T follicular helper cell (primary cell): ENCODE data around the gene KIF26B.

Source experiments
- DNase-seq: peaks from one replicate; pipeline ENCODE4 v3.0.0-alpha.2; 2020; ENCODE audit warnings: low read depth

Gene KIF26B

GRCh38 chr1:245465666-245466065, 310.9 kb downstream of the KIF26B start:
- no peak for DNase-seq

DNA sequence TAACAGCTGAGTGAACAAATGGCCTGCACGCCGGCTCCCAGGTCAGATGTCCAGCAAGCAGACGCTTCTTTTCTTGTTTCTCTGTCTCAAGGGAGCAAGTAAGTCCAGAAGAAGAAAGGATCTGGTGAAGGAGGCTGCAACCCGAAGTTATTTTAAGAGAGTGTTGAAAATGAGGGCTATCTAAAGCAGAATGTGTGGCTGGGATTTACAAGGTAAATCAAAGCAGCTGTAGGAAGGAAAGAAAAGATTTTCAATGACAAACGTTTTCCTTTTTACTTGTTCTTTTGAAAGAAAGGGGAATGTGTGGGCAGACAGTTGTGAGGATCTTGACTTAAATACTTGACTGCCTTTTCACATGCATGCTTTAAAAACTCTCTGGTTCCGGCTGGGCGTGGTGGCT, 311.5 kb downstream of the KIF26B start:
- no peak for DNase-seq

GRCh38 chr1:245467804-245468203, 313.0 kb downstream of the KIF26B start:
- no peak for DNase-seq

DNA sequence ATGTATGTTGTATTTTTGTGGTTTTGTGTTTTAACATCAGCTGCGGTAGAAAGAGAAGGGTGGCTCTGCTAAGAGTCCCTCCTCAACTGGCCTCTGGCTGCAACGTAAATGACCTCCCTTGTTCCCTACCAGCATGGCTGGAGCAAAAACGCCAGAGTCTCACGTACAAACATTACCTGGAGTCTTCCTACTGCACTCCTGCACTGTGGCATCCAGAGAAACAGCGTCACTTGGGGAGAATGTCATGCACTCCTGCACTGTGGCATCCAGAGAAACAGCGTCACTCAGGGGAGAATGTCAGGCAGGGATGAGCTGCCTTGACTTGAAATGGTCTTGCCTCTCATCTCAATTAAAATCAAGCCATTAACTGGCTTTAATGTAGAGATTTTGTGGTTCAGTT, 314.2 kb downstream of the KIF26B start:
- no peak for DNase-seq

DNA sequence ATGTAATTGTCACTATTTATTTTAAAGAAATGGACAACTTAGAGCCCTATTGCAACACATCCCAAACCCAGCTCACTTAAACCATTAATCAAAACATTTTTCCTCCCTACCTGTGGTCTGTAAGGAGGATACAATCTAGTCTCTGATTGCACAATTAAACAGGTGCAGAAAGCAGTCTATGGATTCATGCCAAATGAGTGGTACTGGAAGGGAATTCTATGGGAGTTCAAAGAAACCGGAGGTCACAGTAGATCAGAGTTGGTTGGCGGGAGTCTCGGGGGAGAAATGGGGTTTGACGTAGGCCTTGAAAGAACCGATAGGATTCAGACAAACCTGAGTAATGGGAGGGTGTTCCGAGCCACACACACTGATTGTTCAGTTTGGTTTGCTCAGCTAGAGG, 314.9 kb downstream of the KIF26B start:
- no peak for DNase-seq

- no peak for DNase-seq
Observed at GRCh38 chr1:245475126-245475525, 320.3 kb downstream of the KIF26B start.

GRCh38 chr1:245475961-245476516, 321.3 kb downstream of the KIF26B start:
- DNase-seq, result no peak

GRCh38 chr1:245477941-245478340, 323.2 kb downstream of the KIF26B start:
- no peak for DNase-seq

- DNase-seq, result no peak
Observed at GRCh38 chr1:245480393-245481120, 325.8 kb downstream of the KIF26B start.

DNA sequence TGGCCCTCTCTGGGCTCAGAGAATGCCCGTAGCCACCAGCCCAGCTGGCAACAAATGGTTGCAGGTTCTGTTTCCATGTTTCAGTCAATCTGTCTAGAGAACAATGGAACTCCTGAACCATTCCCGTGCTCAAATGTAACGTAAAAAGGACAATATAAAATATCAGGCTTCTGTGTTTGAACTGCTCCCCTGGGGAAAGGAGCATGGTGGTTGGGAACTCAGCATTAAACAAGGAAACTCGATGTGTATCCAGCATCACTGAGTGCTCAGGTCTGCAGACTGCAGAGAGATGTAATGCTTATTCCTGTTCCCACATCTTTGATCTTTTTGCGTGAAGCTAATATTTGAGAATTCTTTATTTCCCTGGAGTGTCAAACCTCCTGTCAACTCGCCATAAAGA, 326.5 kb downstream of the KIF26B start:
- no peak for DNase-seq

DNA sequence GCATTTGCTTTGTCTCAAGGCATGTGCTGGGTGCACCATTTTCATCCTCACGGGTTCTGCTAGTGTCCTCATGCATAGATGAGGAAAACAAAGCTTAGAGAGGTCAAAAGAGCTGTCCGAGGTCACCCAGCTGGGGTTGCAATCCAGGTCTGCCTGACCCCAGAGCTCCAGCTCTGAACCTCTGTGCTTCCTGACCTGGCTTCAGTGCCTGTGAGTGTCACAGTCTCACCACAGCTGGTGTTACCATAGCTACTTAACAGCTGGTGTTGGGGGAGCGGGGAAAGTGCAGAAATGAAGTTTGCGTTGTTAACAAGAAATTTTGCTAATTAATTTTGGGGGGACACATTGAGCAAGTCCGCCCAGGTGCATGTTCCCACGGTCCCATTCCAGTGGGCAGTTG, 328.5 kb downstream of the KIF26B start:
- no peak for DNase-seq

DNA sequence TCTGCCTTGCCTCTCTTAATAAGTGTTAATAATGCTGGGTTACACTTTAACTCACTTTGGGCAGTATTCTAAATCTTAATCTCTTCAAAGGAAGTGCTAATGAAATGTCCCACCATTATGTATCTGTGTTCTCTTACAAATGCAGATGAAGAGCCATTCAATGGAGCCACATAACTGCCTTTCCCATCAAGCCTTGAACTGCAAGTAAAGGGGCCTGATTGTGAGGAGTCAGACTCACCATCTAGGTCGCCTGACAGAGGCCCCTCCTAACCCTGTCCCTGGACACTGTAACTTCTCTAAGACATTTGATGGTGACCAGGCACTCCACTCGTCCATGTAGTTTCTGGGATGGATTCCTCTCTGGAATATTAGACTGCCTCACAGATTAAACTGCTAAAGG, 329.4 kb downstream of the KIF26B start:
- no peak for DNase-seq

DNA sequence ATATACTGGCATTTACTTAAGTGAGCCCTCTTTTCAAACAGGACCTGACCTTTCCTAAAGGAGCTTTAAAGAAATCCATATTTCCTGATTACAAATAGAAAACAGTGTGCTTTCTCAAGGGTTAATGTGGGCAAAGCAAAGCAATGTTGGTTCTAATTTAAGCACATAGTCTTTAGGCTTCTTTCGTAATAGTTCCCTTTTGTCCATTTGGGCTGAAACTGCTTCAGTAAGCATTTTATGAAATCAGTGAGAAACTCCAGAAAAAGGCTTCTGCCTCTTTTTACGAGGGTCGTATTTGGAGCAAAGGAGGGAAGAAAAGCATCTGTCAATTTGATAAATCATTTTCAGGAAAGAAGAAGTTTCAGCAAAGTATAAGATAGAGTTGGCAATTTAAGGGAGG, 331.2 kb downstream of the KIF26B start:
- no peak for DNase-seq

- no peak for DNase-seq
Observed at GRCh38 chr1:245486775-245487470, 332.1 kb downstream of the KIF26B start.

- DNase-seq, result no peak
Observed at GRCh38 chr1:245488346-245489129, 333.8 kb downstream of the KIF26B start.

DNA sequence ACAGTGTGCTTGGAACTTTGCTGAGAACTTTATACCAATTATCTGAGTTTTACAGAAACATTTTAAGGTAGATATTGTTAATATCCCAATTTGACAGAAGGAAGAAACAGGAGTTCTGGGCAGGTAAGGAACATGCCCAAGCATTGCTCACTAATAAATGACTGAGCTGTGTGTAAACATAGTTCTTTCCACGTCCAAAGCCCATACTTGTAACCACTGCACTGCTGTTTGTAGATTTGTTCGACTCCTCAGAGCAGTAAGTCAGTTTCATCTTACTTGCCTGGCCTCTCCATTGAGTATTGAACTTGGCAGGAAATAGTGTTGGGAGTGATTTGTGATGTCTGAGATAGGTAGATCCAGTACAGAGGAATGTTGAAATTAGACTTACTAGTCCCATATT, 335.1 kb downstream of the KIF26B start:
- DNase-seq, result no peak

DNA sequence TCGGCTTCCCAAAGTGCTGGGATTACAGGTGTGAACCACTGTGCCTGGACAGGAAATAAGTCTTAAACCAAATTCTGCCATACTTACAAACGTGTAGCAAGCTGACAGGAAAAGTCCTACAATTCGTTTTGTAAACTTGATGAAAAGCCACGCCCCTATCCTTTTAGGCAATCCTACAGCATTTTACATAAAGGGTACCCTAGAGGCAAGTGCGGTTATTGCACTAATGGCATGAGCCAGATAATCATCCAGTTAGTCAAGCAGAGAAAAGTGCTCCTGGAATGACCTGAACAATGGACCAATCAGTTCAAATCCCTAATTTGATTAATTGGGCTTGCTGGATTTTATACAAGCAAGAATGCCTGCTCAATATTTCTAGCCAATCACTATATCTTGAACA, 338.2 kb downstream of the KIF26B start:
- no peak for DNase-seq

GRCh38 chr1:245495681-245496080, 340.9 kb downstream of the KIF26B start:
- DNase-seq, result no peak

DNA sequence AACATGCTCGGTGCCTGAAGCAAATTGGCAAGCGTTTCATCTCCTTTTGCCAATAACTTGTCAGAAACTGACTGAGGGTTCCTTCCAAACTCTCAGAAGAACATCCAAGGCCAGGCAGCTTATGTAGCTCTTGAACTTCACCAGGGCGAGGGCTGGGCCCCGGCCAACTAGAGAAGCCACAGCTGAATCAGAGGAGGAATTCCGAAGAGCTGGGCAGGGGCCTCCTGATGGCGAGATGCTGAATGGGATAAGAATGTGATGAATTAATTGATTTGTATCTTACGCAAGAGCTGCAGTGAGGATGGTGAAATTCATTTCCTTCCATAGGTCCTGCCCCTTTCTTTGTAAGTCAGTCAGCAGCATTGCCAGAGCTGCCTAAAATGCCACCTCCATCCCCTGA, 345.8 kb downstream of the KIF26B start:
- no peak for DNase-seq

GRCh38 chr1:245501633-245502032, 346.8 kb downstream of the KIF26B start:
- DNase-seq, result no peak

DNA sequence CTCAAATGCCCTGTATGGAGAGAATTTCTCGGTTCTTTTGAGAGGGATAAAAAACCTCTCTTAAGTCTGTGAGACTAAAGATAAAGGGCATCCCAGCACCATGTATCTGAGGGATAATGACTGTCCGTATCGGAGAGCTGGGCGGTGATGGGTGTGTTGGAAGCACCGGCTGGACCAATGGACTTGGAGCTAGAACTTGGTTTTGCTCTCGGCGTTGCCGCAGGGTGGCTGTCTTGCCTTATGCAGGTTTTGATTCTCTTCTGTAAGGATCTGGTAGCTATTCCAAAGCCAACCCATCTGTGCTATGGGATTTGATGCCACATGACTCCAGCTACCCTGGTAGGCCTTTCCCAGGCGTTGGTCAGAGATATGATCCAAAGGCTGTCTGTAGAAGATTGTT, 348.8 kb downstream of the KIF26B start:
- DNase-seq, result no peak

GRCh38 chr1:245510144-245510543, 355.4 kb downstream of the KIF26B start:
- DNase-seq, result no peak
